Measurements from ENCODE around the gene OTUD4. TPM values are rescaled to one million over a fixed set of nuclear protein-coding genes. Genes with fewer than 3 reads are reported as not detected.

Gene OTUD4
- total and polyA plus RNA-seq, 4 donors, result 5.3 to 27.5 (median 11.6) TPM

- Histone ChIP-seq H3K4me1 (ENCODE audit: control insufficient read depth in 4 of 4, insufficient read depth in 4 of 4, low read length in 3 of 4) (no peaks in the 10 kb centered on the region), H3K27me3 (ENCODE audit: control insufficient read depth in 4 of 4, insufficient read depth in 4 of 4, low read length in 3 of 4) (no peaks in the 10 kb centered on the region), H3K9me3 (ENCODE audit: control insufficient read depth in 4 of 4, low read length in 3 of 4) (no peaks in the 10 kb centered on the region), H3K9ac (ENCODE audit: low read depth in 1 of 2, low read length in 2 of 2) (no peak overlapping the region), H3K36me3 (ENCODE audit: control insufficient read depth in 4 of 4, insufficient read depth in 3 of 4, low read depth in 1 of 4, low read length in 3 of 4) (no peaks in the 10 kb centered on the region), H3K4me3 (ENCODE audit: low read depth in 1 of 3, low read length in 3 of 3) (no peak overlapping the region), H3K27ac (ENCODE audit: low read depth in 1 of 2, low read length in 2 of 2) (no peak overlapping the region)
- no peak for TF ChIP-seq FOXA2 (IDR thresholded peaks at IDR 0.05)
- TF ChIP-seq ZBTB33 (IDR thresholded peaks at IDR 0.05), result no peak
- 85% methylated on average over 3 of the region's 3 CpGs for WGBS
- no peak for DNase-seq (ENCODE audit: low spot score)
Measured at GRCh38 chr4:145195167-145195952, 15.0 kb upstream of the OTUD4 start.

GRCh38 chr4:145189981-145190380, 9.6 kb upstream of the OTUD4 start:
- no peak for DNase-seq (ENCODE audit: low spot score)
- no peaks in the 10 kb centered on the region for H3K27me3 ChIP-seq (ENCODE audit: control insufficient read depth in 4 of 4, insufficient read depth in 4 of 4, low read length in 3 of 4)
- H3K27ac ChIP-seq (ENCODE audit: low read depth in 1 of 2, low read length in 2 of 2), result no peak overlapping the region
- H3K4me3 ChIP-seq (ENCODE audit: low read depth in 1 of 3, low read length in 3 of 3), result no peak overlapping the region
- WGBS, result 74% methylated on average over 3 of the region's 3 CpGs
- no peak for TF ChIP-seq ZBTB33 (IDR thresholded peaks at IDR 0.05)
- TF ChIP-seq HNF4G (IDR thresholded peaks at IDR 0.05), result no peak
- no peak for TF ChIP-seq YY1 (IDR thresholded peaks at IDR 0.05)
- TF ChIP-seq REST (IDR thresholded peaks at IDR 0.05), result no peak
- no peak for TF ChIP-seq NR2F2 (IDR thresholded peaks at IDR 0.05)
- H3K36me3 ChIP-seq (ENCODE audit: control insufficient read depth in 4 of 4, insufficient read depth in 3 of 4, low read depth in 1 of 4, low read length in 3 of 4), result no peaks in the 10 kb centered on the region
- no peaks in the 10 kb centered on the region for H3K9me3 ChIP-seq (ENCODE audit: control insufficient read depth in 4 of 4, low read length in 3 of 4)
- H3K9ac ChIP-seq (ENCODE audit: low read depth in 1 of 2, low read length in 2 of 2), result no peak overlapping the region
- no peaks in the 10 kb centered on the region for H3K4me1 ChIP-seq (ENCODE audit: control insufficient read depth in 4 of 4, insufficient read depth in 4 of 4, low read length in 3 of 4)

- no peaks in the 10 kb centered on the region for H3K36me3 ChIP-seq (ENCODE audit: control insufficient read depth in 4 of 4, insufficient read depth in 3 of 4, low read depth in 1 of 4, low read length in 3 of 4)
- H3K9me3 ChIP-seq (ENCODE audit: control insufficient read depth in 4 of 4, low read length in 3 of 4), result no peaks in the 10 kb centered on the region
- H3K27ac ChIP-seq (ENCODE audit: low read depth in 1 of 2, low read length in 2 of 2), result no peak overlapping the region
- H3K4me3 ChIP-seq (ENCODE audit: low read depth in 1 of 3, low read length in 3 of 3), result no peak overlapping the region
- no peak for DNase-seq (ENCODE audit: low spot score)
- H3K4me1 ChIP-seq (ENCODE audit: control insufficient read depth in 4 of 4, insufficient read depth in 4 of 4, low read length in 3 of 4), result no peaks in the 10 kb centered on the region
- no peaks in the 10 kb centered on the region for H3K27me3 ChIP-seq (ENCODE audit: control insufficient read depth in 4 of 4, insufficient read depth in 4 of 4, low read length in 3 of 4)
- H3K9ac ChIP-seq (ENCODE audit: low read depth in 1 of 2, low read length in 2 of 2), result no peak overlapping the region
- 77% methylated on average over 3 of the region's 3 CpGs for WGBS
- TF ChIP-seq TAF1 (conservative IDR thresholded peaks at IDR 0.05) (no peak), HNF4G (IDR thresholded peaks at IDR 0.05) (no peak), GABPA (IDR thresholded peaks at IDR 0.05 in 1 of 2, conservative IDR thresholded peaks at IDR 0.05 in 1 of 2) (no peak), ATF3 (IDR thresholded peaks at IDR 0.05) (no peak), RAD21 (IDR thresholded peaks at IDR 0.05) (no peak), EGR1 (IDR thresholded peaks at IDR 0.05; ENCODE audit: low read depth in 2 of 2) (no peak), JUND (IDR thresholded peaks at IDR 0.05) (no peak), FOXA2 (IDR thresholded peaks at IDR 0.05) (no peak), ZBTB33 (IDR thresholded peaks at IDR 0.05) (no peak), NR2F2 (IDR thresholded peaks at IDR 0.05) (no peak), MAX (IDR thresholded peaks at IDR 0.05) (no peak)
Measured at GRCh38 chr4:145186729-145187128, 6.3 kb upstream of the OTUD4 start.
